ENCODE data around the gene AKR1B15.
"Not testable (repeated sequence)": the region's sequence is repeated elsewhere in the genome, so short reads cannot be mapped to it uniquely, and the experiment has no call there.

The AKR1B15 gene

GRCh38 chr7:134567368-134567767 is 18.5 kb downstream of the AKR1B15 start:
- no peak for TF ChIP-seq ZFX (IDR thresholded peaks at IDR 0.05)
- TF ChIP-seq, protein P1, sequence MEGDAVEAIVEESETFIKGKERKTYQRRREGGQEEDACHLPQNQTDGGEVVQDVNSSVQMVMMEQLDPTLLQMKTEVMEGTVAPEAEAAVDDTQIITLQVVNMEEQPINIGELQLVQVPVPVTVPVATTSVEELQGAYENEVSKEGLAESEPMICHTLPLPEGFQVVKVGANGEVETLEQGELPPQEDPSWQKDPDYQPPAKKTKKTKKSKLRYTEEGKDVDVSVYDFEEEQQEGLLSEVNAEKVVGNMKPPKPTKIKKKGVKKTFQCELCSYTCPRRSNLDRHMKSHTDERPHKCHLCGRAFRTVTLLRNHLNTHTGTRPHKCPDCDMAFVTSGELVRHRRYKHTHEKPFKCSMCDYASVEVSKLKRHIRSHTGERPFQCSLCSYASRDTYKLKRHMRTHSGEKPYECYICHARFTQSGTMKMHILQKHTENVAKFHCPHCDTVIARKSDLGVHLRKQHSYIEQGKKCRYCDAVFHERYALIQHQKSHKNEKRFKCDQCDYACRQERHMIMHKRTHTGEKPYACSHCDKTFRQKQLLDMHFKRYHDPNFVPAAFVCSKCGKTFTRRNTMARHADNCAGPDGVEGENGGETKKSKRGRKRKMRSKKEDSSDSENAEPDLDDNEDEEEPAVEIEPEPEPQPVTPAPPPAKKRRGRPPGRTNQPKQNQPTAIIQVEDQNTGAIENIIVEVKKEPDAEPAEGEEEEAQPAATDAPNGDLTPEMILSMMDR (conservative IDR thresholded peaks at IDR 0.05) = no peak
- no peak overlapping the region for H3K27ac ChIP-seq

GRCh38 chr7:134569962-134570361 is 21.1 kb downstream of the AKR1B15 start:
- H3K27ac ChIP-seq = not testable (repeated sequence)

DNA sequence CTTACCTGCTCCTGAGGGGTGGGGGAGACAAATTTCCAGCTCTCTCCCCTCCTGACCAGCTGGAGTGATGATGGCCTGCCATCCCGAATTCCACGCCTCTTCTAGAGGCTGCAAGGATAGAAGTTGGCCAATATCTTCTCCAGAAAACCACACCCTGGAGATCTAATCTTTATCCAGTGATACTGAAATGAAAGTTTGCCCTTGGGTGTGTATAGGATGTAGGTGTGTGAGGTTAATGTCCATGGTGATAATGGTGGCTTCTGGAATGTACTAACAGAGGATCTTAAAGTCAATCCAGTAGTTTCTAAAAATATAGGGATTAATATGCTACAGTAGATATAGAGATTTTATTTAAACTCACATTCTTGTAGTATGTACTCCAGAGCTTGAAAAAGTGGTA is 22.2 kb downstream of the AKR1B15 start:
- no peak for TF ChIP-seq ZFX (IDR thresholded peaks at IDR 0.05)
- TF ChIP-seq, protein P1 (conservative IDR thresholded peaks at IDR 0.05) = no peak
- H3K27ac ChIP-seq = no peak overlapping the region

DNA sequence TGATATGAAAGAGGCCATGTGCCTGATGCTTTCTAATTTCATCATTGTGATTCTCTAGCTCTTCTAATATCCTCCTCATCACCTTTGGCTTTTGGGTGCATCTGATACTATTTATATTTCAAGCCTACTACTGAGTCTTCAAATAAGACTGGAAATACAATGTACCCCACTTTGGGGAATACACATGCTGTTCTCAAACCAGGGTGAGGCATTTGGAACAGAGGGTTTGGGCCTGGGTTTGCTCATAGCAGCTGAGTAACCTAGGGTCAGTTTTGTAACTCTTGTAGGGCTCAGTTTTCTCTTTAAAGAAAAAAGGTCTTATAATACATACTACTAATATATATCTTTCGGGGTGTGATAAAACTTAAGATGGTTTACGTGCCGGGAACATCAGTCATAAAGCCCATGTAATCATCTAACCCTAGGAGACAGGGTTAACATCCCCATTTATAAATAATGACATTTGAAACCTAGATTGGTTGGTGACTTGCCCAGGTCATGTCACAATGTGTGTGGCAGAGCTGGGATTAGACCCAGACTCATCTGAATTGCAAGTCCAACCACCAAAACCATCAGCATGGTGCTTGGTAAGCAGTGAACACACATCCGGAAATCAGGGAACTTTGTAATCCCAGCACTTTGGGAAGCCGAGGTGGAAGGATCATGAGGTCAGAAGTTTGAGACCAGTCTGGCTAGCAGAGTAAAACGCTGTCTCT is 23.0 kb downstream of the AKR1B15 start:
- no peak overlapping the region for H3K27ac ChIP-seq
- no peak for TF ChIP-seq ZFX (IDR thresholded peaks at IDR 0.05)
- TF ChIP-seq, protein P1 (conservative IDR thresholded peaks at IDR 0.05) = no peak

DNA sequence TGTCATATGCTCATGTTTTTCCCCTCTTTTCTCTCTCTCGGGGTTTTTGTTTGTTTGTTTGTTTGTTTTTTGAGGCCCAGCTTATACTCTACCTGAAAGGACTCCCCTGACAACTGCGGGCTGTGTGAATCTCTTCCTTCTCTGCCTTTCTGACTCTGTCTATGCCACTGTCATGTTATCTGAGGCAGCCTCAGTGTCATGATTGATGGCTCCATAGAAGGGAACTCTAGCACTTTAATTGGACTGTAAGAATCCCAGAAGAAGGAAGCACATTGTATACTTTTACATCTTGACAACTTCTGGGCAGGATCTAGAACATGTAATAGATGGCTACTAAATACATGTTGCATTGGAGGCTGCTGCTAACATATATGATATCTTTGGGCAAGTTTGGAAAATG is 25.4 kb downstream of the AKR1B15 start:
- TF ChIP-seq, protein P1 (conservative IDR thresholded peaks at IDR 0.05) = no peak
- no peak overlapping the region for H3K27ac ChIP-seq

- no peak overlapping the region for H3K27ac ChIP-seq
Observed at GRCh38 chr7:134584290-134584689, 35.4 kb downstream of the AKR1B15 start.

GRCh38 chr7:134585897-134586296 is 37.0 kb downstream of the AKR1B15 start:
- no peak overlapping the region for H3K27ac ChIP-seq
- TF ChIP-seq, protein P1 (conservative IDR thresholded peaks at IDR 0.05) = no peak
- no peak for TF ChIP-seq ZFX (IDR thresholded peaks at IDR 0.05)

More at GRCh38 chr7:134584290-134584689, 35.4 kb downstream of the AKR1B15 start:
- TF ChIP-seq, protein P1 (conservative IDR thresholded peaks at IDR 0.05) = no peak
- TF ChIP-seq ZFX (IDR thresholded peaks at IDR 0.05) = no peak

DNA sequence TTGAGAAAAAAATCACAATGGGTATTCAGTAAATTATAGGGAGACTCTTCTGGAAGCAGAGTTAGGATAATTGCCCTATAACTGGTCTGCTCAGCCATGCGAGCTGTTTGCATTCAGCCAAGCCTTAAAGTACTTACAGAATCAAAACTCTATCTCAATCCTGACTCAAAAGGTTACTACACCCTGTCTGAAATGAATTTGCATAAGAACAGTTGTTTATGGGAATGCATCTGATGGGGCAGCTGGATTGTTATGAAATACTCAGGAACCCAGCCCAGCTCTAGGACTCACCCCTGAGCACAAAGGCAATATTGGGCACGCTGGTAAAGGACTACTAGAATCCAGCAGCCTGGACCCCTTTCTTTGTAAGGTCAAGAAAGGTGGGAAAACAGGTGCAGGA is 38.8 kb downstream of the AKR1B15 start:
- H3K27ac ChIP-seq = no peak overlapping the region
- TF ChIP-seq, protein P1 (conservative IDR thresholded peaks at IDR 0.05) = no peak
- no peak for TF ChIP-seq ZFX (IDR thresholded peaks at IDR 0.05)

All from C4-2B (cell line).